IPS-15b (cell line): ENCODE results near the gene NELL1.
"Not testable (repeated sequence)": the region's sequence is repeated elsewhere in the genome, so short reads cannot be mapped to it uniquely, and the experiment has no call there.

Experiments
- H3K27me3 ChIP-seq: one replicate; pipeline ENCODE4 v1.6.1; 2013; ENCODE audit warnings: low read length; ENCODE audit not compliant: control insufficient read depth, insufficient read depth
- H3K36me3 ChIP-seq: one replicate; pipeline ENCODE4 v1.6.1; 2013; ENCODE audit warnings: low read length; ENCODE audit not compliant: control insufficient read depth, insufficient read depth
- H3K4me1 ChIP-seq: one replicate; pipeline ENCODE4 v1.6.1; 2013; ENCODE audit warnings: mild to moderate bottlenecking, low read length; ENCODE audit not compliant: control insufficient read depth, insufficient read depth
- H3K4me3 ChIP-seq: one replicate; pipeline ENCODE4 v1.5.1; 2013; ENCODE audit warnings: low read depth, low read length
- H3K9ac ChIP-seq: one replicate; pipeline ENCODE4 v1.6.1; 2013; ENCODE audit warnings: low read depth, mild to moderate bottlenecking, low read length
- H3K9me3 ChIP-seq: one replicate; pipeline ENCODE4 v1.6.1; 2013; ENCODE audit warnings: mild to moderate bottlenecking, low read length; ENCODE audit not compliant: control insufficient read depth, insufficient read depth

NELL1 gene

GRCh38 chr11:21254790-21255189 is 585.4 kb downstream of the NELL1 start:
- Histone ChIP-seq H3K9me3 (no peaks in the 10 kb centered on the region), H3K4me1 (no peaks in the 10 kb centered on the region), H3K9ac (no peak overlapping the region), H3K4me3 (no peak overlapping the region), H3K27me3 (no peaks in the 10 kb centered on the region), H3K36me3 (no peaks in the 10 kb centered on the region)

- Histone ChIP-seq H3K4me1 (no peaks in the 10 kb centered on the region), H3K9me3 (no peaks in the 10 kb centered on the region), H3K4me3 (no peak overlapping the region), H3K9ac (no peak overlapping the region), H3K27me3 (no peaks in the 10 kb centered on the region), H3K36me3 (no peaks in the 10 kb centered on the region)
Measured at GRCh38 chr11:21257461-21257860, 588.1 kb downstream of the NELL1 start.

- Histone ChIP-seq H3K4me3 (no peak overlapping the region), H3K27me3 (no peaks in the 10 kb centered on the region), H3K36me3 (no peaks in the 10 kb centered on the region), H3K4me1 (no peaks in the 10 kb centered on the region), H3K9ac (no peak overlapping the region), H3K9me3 (no peaks in the 10 kb centered on the region)
Measured at GRCh38 chr11:21258414-21258813, 589.0 kb downstream of the NELL1 start.

GRCh38 chr11:21260101-21260500 is 590.7 kb downstream of the NELL1 start:
- Histone ChIP-seq H3K36me3 (no peaks in the 10 kb centered on the region), H3K4me3 (no peak overlapping the region), H3K27me3 (no peaks in the 10 kb centered on the region), H3K9ac (no peak overlapping the region), H3K9me3 (no peaks in the 10 kb centered on the region), H3K4me1 (no peaks in the 10 kb centered on the region)

GRCh38 chr11:21262992-21263391 is 593.6 kb downstream of the NELL1 start:
- Histone ChIP-seq H3K27me3 (no peaks in the 10 kb centered on the region), H3K4me1 (no peaks in the 10 kb centered on the region), H3K9ac (no peak overlapping the region), H3K9me3 (no peaks in the 10 kb centered on the region), H3K36me3 (no peaks in the 10 kb centered on the region), H3K4me3 (no peak overlapping the region)

GRCh38 chr11:21264125-21264524 is 594.7 kb downstream of the NELL1 start:
- no peaks in the 10 kb centered on the region for H3K4me1 ChIP-seq
- no peaks in the 10 kb centered on the region for H3K9me3 ChIP-seq
- no peak overlapping the region for H3K9ac ChIP-seq
- H3K4me3 ChIP-seq = no peak overlapping the region
- H3K36me3 ChIP-seq = no peaks in the 10 kb centered on the region
- no peaks in the 10 kb centered on the region for H3K27me3 ChIP-seq

GRCh38 chr11:21268036-21268435 is 598.6 kb downstream of the NELL1 start:
- no peaks in the 10 kb centered on the region for H3K4me1 ChIP-seq
- H3K4me3 ChIP-seq = no peak overlapping the region
- no peaks in the 10 kb centered on the region for H3K36me3 ChIP-seq
- H3K9ac ChIP-seq = no peak overlapping the region
- H3K27me3 ChIP-seq = no peaks in the 10 kb centered on the region
- H3K9me3 ChIP-seq = no peaks in the 10 kb centered on the region

GRCh38 chr11:21272139-21272538 is 602.8 kb downstream of the NELL1 start:
- H3K27me3 ChIP-seq, H3K9ac ChIP-seq, H3K9me3 ChIP-seq, H3K4me3 ChIP-seq, H3K36me3 ChIP-seq, H3K4me1 ChIP-seq: not testable (repeated sequence)

GRCh38 chr11:21278840-21279239 is 609.5 kb downstream of the NELL1 start:
- H3K36me3 ChIP-seq = no peaks in the 10 kb centered on the region
- no peaks in the 10 kb centered on the region for H3K4me1 ChIP-seq
- H3K9ac ChIP-seq = no peak overlapping the region
- H3K27me3 ChIP-seq = no peaks in the 10 kb centered on the region
- H3K9me3 ChIP-seq = no peaks in the 10 kb centered on the region
- H3K4me3 ChIP-seq = no peak overlapping the region

- Histone ChIP-seq H3K9me3 (no peaks in the 10 kb centered on the region), H3K36me3 (no peaks in the 10 kb centered on the region)
Measured at GRCh38 chr11:21285104-21285503, 615.7 kb downstream of the NELL1 start.

GRCh38 chr11:21289686-21290085 is 620.3 kb downstream of the NELL1 start:
- Histone ChIP-seq H3K36me3 (no peaks in the 10 kb centered on the region), H3K4me1 (no peaks in the 10 kb centered on the region), H3K4me3 (no peak overlapping the region), H3K9me3 (no peaks in the 10 kb centered on the region), H3K9ac (no peak overlapping the region), H3K27me3 (no peaks in the 10 kb centered on the region)

More at GRCh38 chr11:21285104-21285503, 615.7 kb downstream of the NELL1 start:
- no peak overlapping the region for H3K4me3 ChIP-seq
- H3K27me3 ChIP-seq = no peaks in the 10 kb centered on the region
- H3K9ac ChIP-seq = no peak overlapping the region
- no peaks in the 10 kb centered on the region for H3K4me1 ChIP-seq

- H3K27me3 ChIP-seq = no peaks in the 10 kb centered on the region
- no peak overlapping the region for H3K4me3 ChIP-seq
- no peak overlapping the region for H3K9ac ChIP-seq
- no peaks in the 10 kb centered on the region for H3K4me1 ChIP-seq
- no peaks in the 10 kb centered on the region for H3K36me3 ChIP-seq
- H3K9me3 ChIP-seq = no peaks in the 10 kb centered on the region
Measured at GRCh38 chr11:21295508-21295907, 626.1 kb downstream of the NELL1 start.

GRCh38 chr11:21301981-21302380 is 632.6 kb downstream of the NELL1 start:
- Histone ChIP-seq H3K9ac (no peak overlapping the region), H3K36me3 (no peaks in the 10 kb centered on the region), H3K4me1 (no peaks in the 10 kb centered on the region), H3K27me3 (no peaks in the 10 kb centered on the region), H3K4me3 (no peak overlapping the region), H3K9me3 (no peaks in the 10 kb centered on the region)
